ENCODE measurements around the gene ECE2.
"Not testable (repeated sequence)": the region's sequence is repeated elsewhere in the genome, so short reads cannot be mapped to it uniquely, and the experiment has no call there.

ECE2 gene

GRCh38 chr3:184336547-184337398 lies 61.0 kb downstream of the ECE2 start:
- no peak for DNase-seq (ENCODE audit: low spot score in 2 of 2)
- peaks cover 6% of the 10 kb centered on the region for H3K27me3 Mint-ChIP-seq
- H3K4me1 Mint-ChIP-seq, result peaks cover 17% of the 10 kb centered on the region
- no peaks in the 10 kb centered on the region for H3K9me3 Mint-ChIP-seq
- no peak overlapping the region for H3K27ac Mint-ChIP-seq
- peaks cover 8% of the 10 kb centered on the region for H3K36me3 Mint-ChIP-seq
- no peak for ATAC-seq (ENCODE audit: low read depth)
- peak overlapping the region; percentile 87 for H3K4me3 Mint-ChIP-seq

GRCh38 chr3:184337399-184337714 lies 61.5 kb downstream of the ECE2 start, which contains the start of gene FAM131A:
FAM131A (plus strand) TSS chr3:184337600; CDS start chr3:184337631, 31 bp downstream.
- Mint-ChIP-seq H3K27me3 (peaks cover 6% of the 10 kb centered on the region), H3K4me3 (peak within 1 kb of the TSS; percentile 87), H3K4me1 (peaks cover 17% of the 10 kb centered on the region), H3K36me3 (peaks cover 9% of the 10 kb centered on the region), H3K9me3 (no peaks in the 10 kb centered on the region), H3K27ac (no peak within 1 kb of the TSS)
- ATAC-seq (ENCODE audit: low read depth), result no peak
- DNase-seq (ENCODE audit: low spot score in 2 of 2), result no peak

- H3K4me3 Mint-ChIP-seq, result peak overlapping the region; percentile 33
Measured at GRCh38 chr3:184337981-184338380, 62.2 kb downstream of the ECE2 start.

GRCh38 chr3:184338511-184338945 lies 62.7 kb downstream of the ECE2 start:
- H3K4me1 Mint-ChIP-seq, result peaks cover 17% of the 10 kb centered on the region
- peak; percentile 31 for ATAC-seq (ENCODE audit: low read depth)

More at GRCh38 chr3:184337981-184338380, 62.2 kb downstream of the ECE2 start:
- peaks cover 17% of the 10 kb centered on the region for H3K4me1 Mint-ChIP-seq
- DNase-seq (ENCODE audit: low spot score in 2 of 2), result no peak
- peaks cover 9% of the 10 kb centered on the region for H3K36me3 Mint-ChIP-seq
- no peak overlapping the region for H3K27ac Mint-ChIP-seq
- peaks cover 6% of the 10 kb centered on the region for H3K27me3 Mint-ChIP-seq
- ATAC-seq (ENCODE audit: low read depth), result no peak
- H3K9me3 Mint-ChIP-seq, result no peaks in the 10 kb centered on the region

GRCh38 chr3:184339001-184339400 lies 63.2 kb downstream of the ECE2 start:
- Mint-ChIP-seq H3K36me3 (peaks cover 6% of the 10 kb centered on the region), H3K4me1 (peaks cover 15% of the 10 kb centered on the region), H3K27ac (no peak overlapping the region), H3K27me3 (peaks cover 6% of the 10 kb centered on the region), H3K9me3 (no peaks in the 10 kb centered on the region), H3K4me3 (no peak overlapping the region)
- ATAC-seq (ENCODE audit: low read depth) (no peak), DNase-seq (ENCODE audit: low spot score in 2 of 2) (no peak)

More at GRCh38 chr3:184338511-184338945, 62.7 kb downstream of the ECE2 start:
- H3K9me3 Mint-ChIP-seq, result no peaks in the 10 kb centered on the region
- peaks cover 6% of the 10 kb centered on the region for H3K27me3 Mint-ChIP-seq
- peak overlapping the region; percentile 16 for H3K4me3 Mint-ChIP-seq
- H3K27ac Mint-ChIP-seq, result no peak overlapping the region
- DNase-seq (ENCODE audit: low spot score in 2 of 2), result no peak
- H3K36me3 Mint-ChIP-seq, result peaks cover 6% of the 10 kb centered on the region

- not testable (repeated sequence) for H3K9me3 Mint-ChIP-seq, H3K4me3 Mint-ChIP-seq, H3K27ac Mint-ChIP-seq
Measured at GRCh38 chr3:184339451-184340135, 63.8 kb downstream of the ECE2 start.

GRCh38 chr3:184341925-184342324 lies 66.1 kb downstream of the ECE2 start:
- no peak overlapping the region for H3K4me3 Mint-ChIP-seq
- no peak overlapping the region for H3K27ac Mint-ChIP-seq
- H3K4me1 Mint-ChIP-seq, result peaks cover 12% of the 10 kb centered on the region
- H3K36me3 Mint-ChIP-seq, result peaks cover 10% of the 10 kb centered on the region
- no peak for DNase-seq (ENCODE audit: low spot score in 2 of 2)
- no peak for ATAC-seq (ENCODE audit: low read depth)
- no peaks in the 10 kb centered on the region for H3K9me3 Mint-ChIP-seq
- H3K27me3 Mint-ChIP-seq, result peaks cover 6% of the 10 kb centered on the region

More at GRCh38 chr3:184339451-184340135, 63.8 kb downstream of the ECE2 start:
- not testable (repeated sequence) for DNase-seq (ENCODE audit: low spot score in 2 of 2); ATAC-seq (ENCODE audit: low read depth); H3K36me3 Mint-ChIP-seq; H3K27me3 Mint-ChIP-seq
- peaks cover 14% of the 10 kb centered on the region for H3K4me1 Mint-ChIP-seq

Data from memory B cell (primary cell).